SHP77 (cell line): ENCODE data around the gene MEPCE.
"Not testable (repeated sequence)": the region's sequence is repeated elsewhere in the genome, so short reads cannot be mapped to it uniquely, and the experiment has no call there.

Source experiments
- DNase-seq, 2 experiments: peaks; one replicate each; lab custom pipeline; 2025; lab: John Stamatoyannopoulos, UW

MEPCE gene

DNA sequence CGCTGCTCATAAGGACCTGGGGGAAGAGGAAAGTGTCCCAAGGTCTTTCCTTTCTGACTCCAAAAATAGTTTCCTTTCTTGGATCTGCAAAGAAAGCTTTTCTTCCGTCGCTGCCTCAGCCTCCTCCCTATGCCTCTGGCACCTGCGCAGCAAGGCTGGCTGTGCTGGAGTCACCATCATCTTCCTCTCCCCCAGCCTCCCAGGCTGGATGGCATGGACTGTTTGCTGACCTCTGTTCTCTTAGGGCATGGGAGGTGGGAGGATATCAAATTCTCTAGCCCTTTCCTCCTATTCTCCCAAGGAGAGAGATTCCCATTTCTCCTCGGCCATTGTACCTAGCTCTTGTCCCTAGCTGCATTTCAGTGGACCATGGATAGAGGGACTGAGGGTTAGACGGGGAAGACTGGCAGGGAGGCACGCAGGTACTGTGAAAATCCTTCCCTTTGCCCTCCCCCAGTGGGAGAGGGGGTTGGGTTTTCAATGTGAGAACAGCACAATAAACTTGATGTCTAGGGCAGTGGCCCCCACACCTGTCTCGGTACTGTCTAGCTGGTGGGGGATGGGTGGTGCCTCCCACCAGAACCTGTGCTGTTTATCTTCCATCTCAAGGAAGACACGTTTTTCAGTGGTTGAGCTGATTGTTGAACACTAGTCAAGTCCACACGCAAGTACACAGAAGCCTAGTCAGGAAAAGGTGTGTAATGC is 4.1 kb downstream of the MEPCE start:
- DNase-seq: no peak

DNA sequence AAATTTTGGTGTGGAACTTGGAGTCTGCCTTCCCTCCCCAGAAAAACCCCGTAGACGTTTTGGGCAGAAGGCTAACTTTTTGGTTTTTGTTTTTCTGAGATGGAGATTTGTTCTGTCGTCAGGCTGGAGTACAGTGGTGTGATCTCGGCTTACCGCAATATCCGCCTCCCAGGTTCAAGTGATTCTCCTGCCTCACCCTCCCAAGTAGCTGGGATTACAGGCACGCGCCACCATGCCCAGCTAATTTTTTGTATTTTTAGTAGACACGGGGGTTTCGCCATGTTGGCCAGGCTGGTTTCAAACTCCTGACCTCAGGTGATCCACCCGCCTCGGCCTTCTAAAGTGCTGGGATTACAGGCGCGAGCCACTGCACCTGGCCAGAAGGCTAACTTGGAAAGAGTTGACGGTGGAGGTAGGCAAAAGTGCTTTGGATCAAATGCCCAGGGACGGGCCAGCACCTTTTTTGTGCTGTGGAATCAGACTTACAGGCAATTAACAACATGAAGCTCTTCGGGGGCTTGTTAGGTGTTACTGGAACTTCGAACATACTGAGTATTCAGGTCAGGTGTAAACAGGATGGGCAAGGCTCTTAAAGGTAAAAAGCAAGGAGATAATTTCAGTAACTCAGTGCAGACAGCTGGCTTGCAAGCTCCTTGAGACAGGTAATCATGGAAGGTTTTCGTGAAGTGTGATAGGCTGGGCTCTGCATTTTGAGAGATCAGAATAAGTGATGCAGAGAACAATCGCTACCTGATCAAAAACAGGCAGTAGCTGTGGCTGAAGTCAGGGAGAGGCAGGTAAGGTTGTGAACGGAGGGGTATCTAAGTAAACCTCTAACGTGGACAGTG is 4.9 kb downstream of the MEPCE start:
- DNase-seq: no peak

DNA sequence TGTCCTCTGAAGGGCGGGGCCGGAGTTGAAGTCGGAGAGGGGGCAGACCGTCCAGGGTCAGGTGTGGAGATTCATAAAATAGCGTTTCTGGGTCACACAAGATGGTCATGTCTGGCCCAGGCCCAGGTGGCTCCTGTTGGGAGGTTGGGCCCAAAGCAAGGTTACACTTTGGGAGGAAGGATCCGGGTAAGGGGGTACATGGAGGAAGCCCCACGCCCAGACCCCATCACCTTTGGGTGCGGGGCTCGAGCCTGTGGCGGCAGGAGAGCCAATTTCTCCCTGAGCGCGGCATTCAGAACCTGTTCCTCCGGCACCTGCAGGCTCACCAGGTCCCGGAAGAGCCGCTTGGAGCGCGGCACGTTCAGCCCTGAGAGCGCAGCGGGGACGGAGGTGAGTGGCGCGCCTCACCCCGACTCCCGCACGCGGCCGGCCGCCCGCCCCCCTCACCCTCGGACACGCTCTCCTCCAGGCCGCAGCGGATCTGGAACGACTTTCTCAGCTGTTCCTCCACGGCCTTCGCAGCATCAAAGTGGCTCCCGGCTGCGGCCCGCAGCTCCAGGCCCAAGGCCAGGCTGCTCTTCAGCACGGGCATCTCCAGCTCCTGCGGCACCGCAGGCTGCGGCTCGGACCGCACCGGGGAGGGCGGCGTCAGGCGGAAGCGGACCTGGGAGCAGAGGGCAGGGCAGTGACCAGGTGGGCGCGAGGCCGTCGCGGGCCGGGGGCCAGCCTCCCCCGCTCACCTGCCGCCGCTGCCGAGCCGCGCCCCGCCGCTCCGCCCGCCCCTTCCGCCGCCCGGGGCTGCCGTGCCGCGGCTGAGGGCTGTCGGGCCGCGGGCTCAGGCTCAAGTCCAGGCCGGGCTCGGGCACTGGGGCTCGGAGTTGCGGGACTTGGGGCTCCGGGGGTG is 6.0 kb downstream of the MEPCE start:
- DNase-seq: no peak

DNA sequence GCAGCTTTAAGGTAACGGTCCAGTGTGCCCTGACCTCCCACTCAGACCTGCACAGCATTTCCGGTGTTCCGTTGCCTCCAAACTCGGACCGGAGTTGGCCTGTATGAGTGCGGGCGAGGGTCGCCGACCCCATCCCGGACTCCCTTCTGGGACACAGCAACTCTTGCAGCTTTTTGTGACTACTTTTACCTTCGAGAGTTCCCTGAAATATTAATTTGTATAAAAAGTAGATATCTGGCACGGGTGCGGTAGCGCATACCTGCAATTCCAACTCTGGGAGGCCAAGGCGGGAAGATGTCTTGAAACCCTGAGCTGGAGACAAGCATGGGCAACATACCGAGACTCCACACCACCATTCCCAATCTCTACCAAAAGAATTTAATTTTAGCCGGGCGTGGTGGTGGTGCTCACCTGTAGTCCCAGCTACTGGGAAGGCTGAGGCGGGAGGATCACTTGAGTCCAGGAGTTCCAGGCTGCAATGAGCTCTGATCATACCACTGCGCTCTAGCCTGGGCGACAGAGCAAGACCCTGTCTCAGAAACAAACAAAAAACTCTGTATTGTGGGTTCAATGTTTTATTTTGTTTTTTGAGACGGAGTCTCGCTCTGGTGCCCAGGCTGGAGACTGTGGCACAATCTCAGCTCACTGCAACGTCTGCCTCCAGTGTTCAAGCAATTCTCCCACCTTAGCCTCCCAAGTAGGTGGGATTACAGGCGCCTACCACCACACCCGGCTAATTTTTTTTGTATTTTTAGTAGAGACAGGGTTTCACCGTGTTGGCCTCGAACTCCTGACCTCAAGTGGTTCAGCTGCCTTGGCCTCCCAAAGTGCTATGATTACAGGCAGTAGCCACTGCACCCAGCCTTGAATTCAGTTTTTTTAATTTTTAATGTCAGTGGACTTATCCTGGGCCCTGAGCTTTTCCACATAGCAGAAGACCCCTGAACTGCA is 7.8 kb downstream of the MEPCE start:
- no peak for DNase-seq

DNA sequence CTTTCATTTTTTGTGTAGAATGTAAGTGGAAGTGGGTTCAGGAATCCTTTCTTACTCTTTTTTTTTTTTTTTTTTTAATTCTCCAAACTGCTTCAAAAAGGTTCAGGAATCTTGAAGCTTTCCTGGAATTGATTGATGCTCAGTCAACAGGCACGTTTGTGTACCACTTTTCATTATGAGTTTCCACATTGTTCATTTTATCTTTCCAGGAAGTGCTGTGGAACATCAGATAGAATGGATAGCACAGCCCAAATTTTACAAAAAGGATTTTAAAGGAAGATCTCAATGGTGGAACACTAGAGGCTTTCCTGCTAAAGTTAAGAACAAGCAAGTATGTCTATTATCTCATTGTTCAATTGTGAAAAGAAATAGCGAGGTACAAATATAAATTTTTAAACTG is 8.5 kb downstream of the MEPCE start:
- no peak for DNase-seq

DNA sequence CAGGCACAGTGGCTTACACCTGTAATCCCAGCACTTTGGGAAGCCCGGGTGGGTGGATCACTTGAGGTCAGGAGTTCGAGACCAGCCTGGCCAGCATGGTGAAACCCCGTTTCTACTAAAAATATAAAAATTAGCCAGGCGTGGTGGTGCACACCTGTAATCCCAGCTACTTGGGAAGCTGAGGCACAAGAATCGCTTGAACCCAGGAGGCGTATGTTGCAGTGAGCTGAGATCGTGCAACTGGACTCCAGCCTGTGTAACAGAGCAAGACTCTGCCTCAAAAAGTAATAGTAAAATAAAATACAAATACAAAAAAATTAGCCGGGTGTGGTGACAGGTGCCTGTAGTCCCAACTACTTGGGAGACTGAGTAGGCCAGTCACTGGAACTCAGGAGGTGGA is 9.1 kb downstream of the MEPCE start:
- not testable (repeated sequence) for DNase-seq

DNA sequence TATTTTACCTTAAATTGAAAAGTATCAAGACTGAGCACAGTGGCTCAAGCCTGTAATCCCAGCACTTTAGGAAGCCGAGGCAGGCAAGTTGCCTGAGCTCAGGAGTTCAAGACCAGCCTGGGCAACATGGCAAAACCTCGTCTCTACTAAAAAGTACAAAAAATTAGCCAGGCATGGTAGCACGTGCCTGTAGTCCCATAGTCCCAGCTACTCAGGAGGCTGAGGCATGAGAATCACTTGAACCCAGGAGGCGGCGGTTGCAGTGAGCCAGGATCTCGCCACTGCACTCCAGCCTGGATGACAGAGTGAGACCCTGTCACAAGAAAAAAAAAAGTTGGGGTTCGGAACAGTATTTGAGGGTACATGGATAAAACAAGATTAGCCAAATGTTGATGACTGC is 9.6 kb downstream of the MEPCE start:
- DNase-seq: not testable (repeated sequence)

DNA sequence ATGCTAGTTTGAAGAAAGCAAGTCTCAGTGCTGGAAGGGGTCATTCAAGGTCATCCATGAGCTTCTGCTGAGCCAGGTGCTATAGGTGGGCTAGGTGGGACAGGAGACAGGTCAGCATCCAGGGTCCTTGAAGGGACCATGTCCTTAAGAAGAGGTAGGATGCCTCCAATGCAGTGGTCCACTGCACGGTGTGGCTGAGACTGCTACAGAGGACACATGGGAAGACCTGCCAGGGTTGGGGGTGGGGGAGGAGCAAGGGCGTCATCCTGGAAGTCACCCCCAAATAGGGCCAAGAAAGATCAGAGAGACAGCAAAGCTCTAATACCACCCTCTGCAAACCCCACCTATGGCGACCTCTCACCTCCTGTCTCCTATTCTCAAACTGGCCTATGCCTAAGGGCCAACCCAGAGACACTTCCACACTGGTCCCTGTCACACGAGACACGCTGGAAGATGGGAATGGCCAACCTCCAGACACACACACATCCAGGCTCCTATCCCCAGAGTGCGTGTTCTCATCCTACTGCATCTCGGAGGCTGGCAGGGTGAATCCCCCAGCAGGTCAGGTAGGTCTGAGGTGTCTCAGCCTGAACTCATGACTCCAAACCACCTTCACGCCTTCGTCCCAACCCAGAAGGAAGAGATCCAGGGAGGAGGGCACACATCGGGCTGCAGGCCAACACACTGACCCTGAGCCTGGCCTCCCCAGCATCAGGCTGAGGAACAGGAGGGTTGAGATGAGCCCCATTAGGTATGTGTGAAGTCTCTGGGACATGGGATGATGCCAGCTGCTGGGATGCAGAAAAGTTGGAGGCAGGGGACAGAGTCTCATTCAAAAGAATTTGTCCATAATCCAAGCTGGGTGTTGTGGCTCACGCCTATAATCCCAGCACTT is 12.3 kb downstream of the MEPCE start:
- no peak for DNase-seq

DNA sequence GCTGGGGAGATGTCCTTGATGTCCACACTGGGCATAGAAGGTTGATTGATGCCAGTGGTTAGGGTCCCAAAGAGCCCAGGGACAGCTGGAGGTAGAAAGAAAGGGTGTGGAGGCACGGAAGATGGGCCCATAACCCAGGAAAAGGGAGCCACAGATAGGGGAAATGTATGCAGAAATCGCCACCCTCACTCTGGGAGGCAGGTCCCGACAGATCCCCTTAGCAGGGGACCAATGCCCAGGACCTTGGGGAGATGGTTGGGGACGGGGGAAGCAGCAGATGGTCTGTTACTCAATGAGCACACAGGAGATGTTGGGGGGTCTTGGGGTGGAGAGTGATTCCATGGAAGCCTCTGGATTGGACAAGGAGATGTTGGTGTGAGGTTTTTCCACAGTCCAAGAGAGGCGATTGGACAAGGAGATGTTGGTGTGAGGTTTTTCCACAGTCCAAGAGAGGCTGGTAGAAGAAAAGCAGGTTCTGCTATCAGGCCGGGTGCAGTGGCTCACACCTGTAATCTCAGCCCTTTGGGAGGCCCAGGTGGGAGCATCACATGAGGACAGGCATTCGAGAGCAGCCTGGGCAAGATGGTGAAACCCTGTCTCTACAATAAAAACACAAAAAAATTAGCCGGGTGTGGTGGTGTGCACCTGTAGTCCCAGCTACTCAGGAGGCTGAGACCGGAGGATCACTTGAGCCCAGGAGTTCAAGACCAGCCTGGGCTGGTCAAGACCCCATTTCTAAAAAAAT is 13.6 kb downstream of the MEPCE start:
- no peak for DNase-seq

DNA sequence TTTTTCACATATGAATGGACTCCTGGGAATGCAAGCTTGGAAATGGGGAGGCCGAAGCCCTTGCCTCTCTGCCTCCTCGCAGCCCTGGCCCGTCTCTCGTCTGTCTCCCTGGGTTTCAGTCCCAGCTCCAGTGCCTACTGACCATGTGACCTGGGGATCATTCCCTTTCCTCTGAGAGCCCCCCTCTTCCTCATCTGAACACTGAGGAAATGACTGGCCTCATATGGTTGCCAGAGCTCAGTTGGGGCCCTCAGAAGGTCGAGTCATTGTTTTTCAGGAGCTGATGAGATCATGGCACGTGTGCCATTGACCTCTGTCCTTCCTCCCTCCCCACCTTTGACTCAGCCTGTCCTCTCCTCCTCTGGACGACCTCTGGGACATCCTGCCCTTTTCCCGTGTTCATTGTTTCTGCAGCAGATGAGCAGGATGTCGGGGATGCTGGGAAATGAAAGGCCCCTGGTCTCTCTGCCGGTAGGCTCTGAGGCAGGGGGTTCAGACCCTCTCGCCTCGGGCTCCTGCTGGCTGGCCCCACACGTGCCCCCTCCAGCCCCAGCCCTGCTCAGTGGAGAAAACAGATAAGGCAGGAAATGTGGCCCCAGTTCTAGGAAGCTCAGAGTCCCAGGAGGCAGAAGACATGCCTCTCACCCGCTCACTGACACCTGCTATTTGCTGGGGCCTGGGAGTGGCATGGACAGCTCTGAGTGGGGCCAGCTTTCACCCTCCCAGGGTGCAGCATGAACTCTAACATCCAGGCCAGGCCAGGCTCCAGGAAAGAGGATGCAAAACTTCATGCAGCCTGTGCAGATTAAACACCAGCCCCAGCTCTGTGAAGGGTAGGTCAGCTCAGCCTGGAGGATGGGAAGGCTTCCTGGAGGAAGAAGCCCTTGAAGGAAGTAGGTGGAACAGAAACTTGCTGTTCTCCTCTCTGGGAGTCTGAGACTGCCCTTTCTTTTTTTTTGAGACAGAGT is 15.0 kb downstream of the MEPCE start:
- no peak for DNase-seq

DNA sequence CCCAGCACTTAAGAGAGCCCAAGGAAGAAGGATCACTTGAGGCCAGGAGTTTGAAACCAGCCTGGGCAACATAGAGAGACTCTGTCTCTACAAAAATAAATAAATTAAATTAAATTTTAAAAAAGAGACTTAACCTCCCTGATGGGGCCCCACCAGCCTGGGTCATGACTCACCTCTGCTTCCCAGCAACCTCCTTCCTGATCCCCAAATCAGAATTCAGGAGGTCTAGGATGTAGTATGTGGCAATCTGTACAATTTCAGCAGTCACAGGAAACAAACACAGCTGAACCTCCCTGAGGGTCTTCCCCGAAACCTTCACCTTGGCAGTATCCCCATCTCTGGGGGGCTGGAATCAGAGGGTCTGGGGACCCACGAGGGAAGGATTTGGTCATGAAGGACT is 16.4 kb downstream of the MEPCE start:
- no peak for DNase-seq

DNA sequence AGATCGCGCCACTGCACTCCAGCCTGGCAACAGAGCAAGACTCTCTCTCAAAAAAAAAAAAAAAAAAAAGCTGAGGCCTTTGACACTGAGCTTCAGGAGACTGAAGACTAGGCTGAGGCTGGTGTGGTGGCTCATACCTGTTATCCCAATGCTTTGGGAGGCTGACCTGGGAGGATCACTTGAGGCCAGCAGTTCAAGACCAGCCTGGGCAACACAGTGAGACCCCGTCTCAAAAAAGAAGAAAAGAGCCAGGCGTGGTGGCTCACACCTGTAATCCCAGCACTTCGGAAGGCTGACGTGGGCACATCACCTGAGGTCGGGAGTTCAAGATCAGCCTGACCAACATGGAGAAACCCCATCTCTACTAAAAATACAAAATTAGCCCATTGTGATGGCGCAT is 17.7 kb downstream of the MEPCE start:
- not testable (repeated sequence) for DNase-seq

DNA sequence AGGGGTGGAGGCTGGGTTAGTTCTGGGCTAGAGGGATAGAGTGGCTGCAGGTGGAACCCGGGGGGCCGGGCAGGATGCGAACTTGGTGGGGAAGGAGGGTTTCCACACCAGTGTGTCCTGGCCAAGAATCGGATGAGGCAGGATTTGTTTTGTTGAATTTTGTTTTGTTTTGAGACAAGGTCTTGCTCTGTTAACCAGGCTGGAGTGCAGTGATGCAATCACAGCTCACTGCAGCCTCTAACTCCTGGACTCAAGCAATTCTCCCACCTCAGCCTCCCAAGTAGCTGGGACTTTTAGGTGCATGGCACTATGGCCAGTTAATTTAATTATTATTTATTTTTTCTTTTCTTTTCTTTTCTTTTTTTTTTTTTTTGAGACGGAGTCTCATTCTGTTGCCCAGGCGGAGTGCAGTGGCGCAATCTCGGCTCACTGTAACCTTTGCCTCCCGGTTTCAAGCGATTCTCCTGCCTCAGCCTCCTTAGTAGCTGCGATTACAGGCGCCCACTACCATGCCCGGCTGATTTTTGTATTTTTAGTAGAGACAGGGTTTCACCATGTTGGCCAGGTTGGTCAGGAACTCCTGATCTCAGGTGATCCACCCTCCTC is 19.7 kb downstream of the MEPCE start:
- no peak for DNase-seq

DNA sequence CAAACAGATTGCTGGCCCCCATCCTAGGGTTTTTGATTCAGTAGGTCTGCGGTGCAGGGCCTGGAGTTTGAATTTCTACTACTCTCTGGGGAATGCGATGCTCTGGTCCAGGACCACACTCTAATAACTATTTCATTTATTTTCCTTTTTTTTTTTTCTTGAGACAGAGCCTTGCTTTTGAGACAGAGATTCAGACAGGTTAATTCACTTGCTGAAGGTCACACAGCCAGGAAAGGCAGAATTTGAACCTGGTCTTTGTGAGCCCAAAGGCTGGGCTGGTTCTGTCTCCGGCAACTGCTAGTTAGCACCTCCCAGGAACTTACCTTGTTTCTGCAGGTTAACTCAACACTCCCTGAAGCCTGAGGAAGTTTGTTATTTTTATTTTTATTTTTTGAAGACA is 22.9 kb downstream of the MEPCE start:
- DNase-seq: no peak

DNA sequence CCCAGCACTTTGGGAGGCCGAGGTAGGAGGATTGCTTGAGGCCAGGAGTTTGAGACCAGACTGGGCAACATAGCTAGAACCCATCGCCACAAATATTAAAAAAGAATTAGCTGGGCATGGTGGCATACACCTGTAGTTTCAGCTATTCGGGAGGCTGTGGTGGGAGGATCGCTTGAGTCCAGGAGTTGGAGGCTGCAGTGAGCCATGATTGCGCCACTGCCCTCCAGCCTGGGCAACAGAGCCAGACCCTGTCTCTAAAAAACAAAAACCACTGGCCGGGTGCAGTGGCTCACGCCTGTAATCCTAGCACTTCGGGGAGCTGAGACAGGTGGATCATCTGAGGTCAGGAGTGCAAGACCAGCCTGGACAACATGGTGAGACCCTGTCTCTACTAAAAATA is 24.2 kb downstream of the MEPCE start:
- DNase-seq: not testable (repeated sequence)

DNA sequence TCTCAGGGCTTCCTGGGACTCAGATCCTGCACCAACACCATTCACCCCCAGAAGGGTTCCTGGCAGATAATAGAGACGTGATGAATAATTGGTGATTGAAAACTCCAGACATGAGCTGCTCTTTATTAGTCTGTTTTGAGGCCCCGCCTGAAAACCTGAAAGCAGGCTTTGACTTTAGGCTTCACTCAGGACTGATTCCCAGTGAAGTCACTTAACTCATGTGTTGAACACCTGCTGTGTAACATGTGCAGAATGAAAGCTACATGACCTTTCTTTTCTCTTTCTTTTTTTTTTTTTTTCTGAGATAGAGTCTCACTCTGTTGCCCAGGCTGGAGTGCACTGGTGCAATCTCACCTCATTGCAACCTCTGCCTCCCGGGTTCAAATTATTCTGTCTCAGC is 25.6 kb downstream of the MEPCE start:
- no peak for DNase-seq

DNA sequence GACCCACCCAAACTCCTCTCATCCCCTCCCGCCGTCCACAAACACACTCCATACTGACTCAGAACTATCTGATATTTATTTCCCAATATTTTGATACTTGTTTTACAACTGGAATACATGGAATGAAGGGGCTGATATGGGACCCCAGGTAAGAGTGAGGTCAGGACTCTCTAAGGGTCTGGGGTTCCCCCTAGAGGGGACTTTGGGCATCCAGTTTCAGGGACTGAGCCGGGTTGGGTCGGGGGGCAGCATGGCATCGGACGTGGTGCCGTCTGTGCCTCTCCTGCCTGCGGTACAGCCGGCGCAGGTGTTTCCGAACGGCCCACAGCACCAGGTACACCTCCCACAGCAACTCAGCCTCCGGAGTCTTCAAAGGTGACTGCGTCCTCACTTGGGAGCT is 26.9 kb downstream of the MEPCE start:
- DNase-seq: no peak

DNA sequence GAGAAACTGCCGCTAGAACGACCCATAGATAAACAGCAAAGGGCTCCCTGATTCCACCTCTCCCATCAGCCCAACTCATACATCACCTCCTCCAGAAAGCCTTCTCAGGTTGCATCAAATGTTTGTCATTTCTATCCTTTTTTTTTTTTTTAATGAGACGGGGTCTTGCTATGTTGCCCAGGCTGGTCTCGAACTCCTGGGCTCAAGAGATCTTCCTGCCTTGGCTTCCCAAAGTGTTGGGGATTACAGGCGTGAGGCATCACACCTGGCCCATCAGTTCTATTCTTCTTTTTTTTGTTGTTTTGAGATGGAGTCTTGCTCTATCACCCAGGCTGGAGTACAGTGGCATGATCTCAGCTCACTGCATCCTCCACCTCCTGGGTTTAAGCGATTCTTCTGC is 27.4 kb downstream of the MEPCE start:
- DNase-seq: no peak
